ENCODE data around the gene SH2B2. TPM values are rescaled to one million over a fixed set of nuclear protein-coding genes. Genes with fewer than 3 reads are reported as not detected.

SH2B2 gene
- total and polyA plus RNA-seq, 10 donors, result 13.4 to 36.9 (median 28.9) TPM

DNA sequence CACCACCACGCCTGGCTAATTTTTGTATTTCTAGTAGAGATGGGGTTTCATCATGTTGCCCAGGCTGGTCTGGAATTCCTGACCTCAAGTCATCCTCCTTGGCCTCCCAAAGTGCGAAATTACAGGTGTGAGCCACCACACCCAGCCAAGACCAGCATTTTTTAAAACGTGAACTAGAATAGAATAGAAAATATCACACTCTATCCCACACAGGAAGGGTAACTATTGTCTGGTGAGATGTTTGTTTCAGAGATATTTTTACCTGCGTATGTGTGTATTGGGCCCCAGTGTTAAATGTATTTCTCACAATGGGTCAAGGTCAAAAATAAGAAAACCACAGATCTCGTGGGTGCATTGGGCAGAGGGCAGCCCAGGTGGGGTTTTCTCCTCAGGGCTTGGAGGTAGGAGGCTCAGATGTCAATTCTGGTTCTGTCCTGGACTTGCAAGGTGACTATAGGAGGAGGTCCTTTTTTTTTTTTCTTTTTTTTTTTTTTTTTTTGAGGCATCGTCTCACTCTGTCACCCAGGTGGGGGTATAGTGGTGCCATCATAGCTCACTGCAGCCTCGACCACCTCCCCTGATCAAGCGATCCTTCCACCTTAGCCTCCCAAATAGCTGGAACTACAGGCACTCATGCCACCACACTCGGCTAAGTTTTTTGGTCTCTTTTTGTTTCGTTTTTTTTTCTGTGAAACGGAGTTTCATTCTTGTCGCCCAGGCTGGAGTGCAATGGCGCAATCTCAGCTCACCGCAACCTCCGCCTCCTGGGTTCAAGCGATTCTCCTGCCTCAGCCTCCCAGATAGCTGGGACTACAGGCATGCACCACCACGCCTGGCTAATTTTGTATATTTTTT is 19.0 kb downstream of the SH2B2 start:
- Histone ChIP-seq H3K27me3 (replicated peaks in 1 of 7) (peaks cover 0 to 5% (median 0%) of the 10 kb centered on the region in 7 donors), H3K9me3 (no peaks in the 10 kb centered on the region), H3K4me1 (peaks cover 24 to 84% (median 59%) of the 10 kb centered on the region in 6 donors), H3K4me3 (peak overlapping the region in 1 of 8 donors; percentile 61), H3K27ac (peak overlapping the region in 7 of 8 donors; percentile 36 to 88 (median 80)), H3K36me3 (peaks cover 0 to 60% (median 4%) of the 10 kb centered on the region in 6 donors)
- intact Hi-C loops (cut with DNase I; ENCODE audit: low total_unique reads), result no loop called here
- TF ChIP-seq POLR2AphosphoS5 (IDR thresholded peaks at IDR 0.05) (peak in 1 of 3 donors; percentile 27), POLR2A (IDR thresholded peaks at IDR 0.05) (no peak)
- TF ChIP-seq, protein P1, sequence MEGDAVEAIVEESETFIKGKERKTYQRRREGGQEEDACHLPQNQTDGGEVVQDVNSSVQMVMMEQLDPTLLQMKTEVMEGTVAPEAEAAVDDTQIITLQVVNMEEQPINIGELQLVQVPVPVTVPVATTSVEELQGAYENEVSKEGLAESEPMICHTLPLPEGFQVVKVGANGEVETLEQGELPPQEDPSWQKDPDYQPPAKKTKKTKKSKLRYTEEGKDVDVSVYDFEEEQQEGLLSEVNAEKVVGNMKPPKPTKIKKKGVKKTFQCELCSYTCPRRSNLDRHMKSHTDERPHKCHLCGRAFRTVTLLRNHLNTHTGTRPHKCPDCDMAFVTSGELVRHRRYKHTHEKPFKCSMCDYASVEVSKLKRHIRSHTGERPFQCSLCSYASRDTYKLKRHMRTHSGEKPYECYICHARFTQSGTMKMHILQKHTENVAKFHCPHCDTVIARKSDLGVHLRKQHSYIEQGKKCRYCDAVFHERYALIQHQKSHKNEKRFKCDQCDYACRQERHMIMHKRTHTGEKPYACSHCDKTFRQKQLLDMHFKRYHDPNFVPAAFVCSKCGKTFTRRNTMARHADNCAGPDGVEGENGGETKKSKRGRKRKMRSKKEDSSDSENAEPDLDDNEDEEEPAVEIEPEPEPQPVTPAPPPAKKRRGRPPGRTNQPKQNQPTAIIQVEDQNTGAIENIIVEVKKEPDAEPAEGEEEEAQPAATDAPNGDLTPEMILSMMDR (IDR thresholded peaks at IDR 0.05 in 8 of 11, conservative IDR thresholded peaks at IDR 0.05 in 3 of 11), result no peak
- WGBS, 5 donors, result 68 to 74% (median 73%) methylated on average over 17 of the region's 17 CpGs
- no peak for DNase-seq

GRCh38 chr7:102306916-102307677 is 20.4 kb downstream of the SH2B2 start:
- peaks cover 0 to 56% (median 4%) of the 10 kb centered on the region in 6 donors for H3K36me3 ChIP-seq
- peak; percentile 95 for DNase-seq
- no peaks in the 10 kb centered on the region for H3K9me3 ChIP-seq
- H3K4me3 ChIP-seq, result peak overlapping the region in 4 of 8 donors; percentile 19 to 61 (median 30)
- intact Hi-C loops (cut with DNase I; ENCODE audit: low total_unique reads), result no loop called here
- H3K27me3 ChIP-seq (replicated peaks in 1 of 7), result no peaks in the 10 kb centered on the region
- peak overlapping the region in 7 of 8 donors; percentile 36 to 88 (median 80) for H3K27ac ChIP-seq
- peak; percentile 85 to 92 (median 86) for TF ChIP-seq POLR2AphosphoS5 (IDR thresholded peaks at IDR 0.05)
- TF ChIP-seq, protein P1 (IDR thresholded peaks at IDR 0.05 in 8 of 11, conservative IDR thresholded peaks at IDR 0.05 in 3 of 11), result no peak
- 23 to 36% (median 30%) methylated on average over 16 to 17 of the region's 17 CpGs for WGBS, 5 donors
- peaks cover 24 to 92% (median 60%) of the 10 kb centered on the region in 6 donors for H3K4me1 ChIP-seq

GRCh38 chr7:102310414-102310815 is 23.7 kb downstream of the SH2B2 start:
- H3K4me3 ChIP-seq, result no peak overlapping the region
- DNase-seq, result no peak
- WGBS, 5 donors, result 93 to 97% (median 94%) methylated on average over 9 of the region's 9 CpGs

More at GRCh38 chr7:102310414-102310815, 23.7 kb downstream of the SH2B2 start:
- Histone ChIP-seq H3K27ac (no peak overlapping the region), H3K36me3 (peaks cover 0 to 72% (median 14%) of the 10 kb centered on the region in 6 donors), H3K27me3 (replicated peaks in 1 of 7) (no peaks in the 10 kb centered on the region), H3K9me3 (no peaks in the 10 kb centered on the region), H3K4me1 (peaks cover 10 to 67% (median 36%) of the 10 kb centered on the region in 6 donors)
- intact Hi-C loops (cut with DNase I; ENCODE audit: low total_unique reads), result no loop called here
- TF ChIP-seq POLR2AphosphoS5 (IDR thresholded peaks at IDR 0.05) (no peak), POLR2A (IDR thresholded peaks at IDR 0.05) (no peak)
- TF ChIP-seq, protein P1 (IDR thresholded peaks at IDR 0.05 in 8 of 11, conservative IDR thresholded peaks at IDR 0.05 in 3 of 11), result no peak
